CD14-positive monocyte (primary cell): Measurements from ENCODE around the gene TTC28. TPM values are rescaled to one million over a fixed set of nuclear protein-coding genes. Genes with fewer than 3 reads are reported as not detected.

Source experiments
- DNase-seq, 3 donors: peaks; one replicate each; pipeline ENCODE4 v3.0.0-alpha.2; 2011 to 2022
- H2AFZ ChIP-seq: 2 replicates; pipeline ENCODE4 v1.6.0; 2012; ENCODE audit warnings: mild to moderate bottlenecking, low read depth, low read length, inconsistent platforms; ENCODE audit not compliant: insufficient read depth, poor library complexity, severe bottlenecking
- H3K27ac ChIP-seq, 2 donors: 1 replicate in 1 of 2; 2 replicates in 1 of 2; pipeline ENCODE4 v1.5.1; 2012 to 2013; ENCODE audit warnings: low read length in 2 of 2, control low read depth in 1 of 2, inconsistent platforms in 1 of 2, low read depth in 1 of 2, mild to moderate bottlenecking in 1 of 2
- H3K27me3 ChIP-seq, 2 donors: one replicate each; pipeline versions ENCODE4 v1.6.0 to v1.6.1; 2011 to 2013; ENCODE audit warnings: low read length in 2 of 2; ENCODE audit not compliant: control insufficient read depth in 2 of 2, insufficient read depth in 2 of 2
- H3K36me3 ChIP-seq, 2 donors: replicated peaks in 1 of 2; 1 replicate in 1 of 2; 2 replicates in 1 of 2; pipeline versions ENCODE4 v1.5.1 to v1.6.1; 2012 to 2013; ENCODE audit warnings: low read length in 2 of 2, control low read depth in 1 of 2, inconsistent platforms in 1 of 2, mild to moderate bottlenecking in 1 of 2; ENCODE audit not compliant: insufficient read depth in 2 of 2, control insufficient read depth in 1 of 2
- H3K4me1 ChIP-seq, 2 donors: 1 replicate in 1 of 2; 2 replicates in 1 of 2; pipeline versions ENCODE4 v1.5.1 to v1.6.1; 2012 to 2013; ENCODE audit warnings: low read length in 2 of 2, control low read depth in 1 of 2, inconsistent platforms in 1 of 2, mild to moderate bottlenecking in 1 of 2, moderate library complexity in 1 of 2; ENCODE audit not compliant: insufficient read depth in 2 of 2, control insufficient read depth in 1 of 2
- H3K4me2 ChIP-seq: replicated peaks from 2 replicates; pipeline ENCODE3; 2012; ENCODE audit warnings: low read length, moderate library complexity, mild to moderate bottlenecking; ENCODE audit not compliant: poor library complexity, severe bottlenecking; ENCODE audit errors: extremely low read depth
- H3K4me3 ChIP-seq, 3 experiments: fragments of 200-600 bp in 1 of 3; sonication (generic) in 1 of 3; replicated peaks in 1 of 3; 1 replicate in 2 of 3; 2 replicates in 1 of 3; pipeline ENCODE4 v1.5.1; 2011 to 2013; ENCODE audit warnings: low read length in 3 of 3, mild to moderate bottlenecking in 3 of 3, control low read depth in 2 of 3, low read depth in 2 of 3, inconsistent platforms in 1 of 3, moderate library complexity in 1 of 3
- H3K79me2 ChIP-seq: 2 replicates; pipeline ENCODE4 v1.6.0; 2012; ENCODE audit warnings: mild to moderate bottlenecking, control low read depth, inconsistent platforms, low read length, moderate library complexity; ENCODE audit not compliant: insufficient read depth
- H3K9ac ChIP-seq: 2 replicates; pipeline ENCODE4 v1.6.0; 2017; ENCODE audit warnings: low read length, mild to moderate bottlenecking; ENCODE audit not compliant: insufficient read depth, poor library complexity, severe bottlenecking
- H3K9me3 ChIP-seq, 2 donors: replicated peaks in 1 of 2; 1 replicate in 1 of 2; 2 replicates in 1 of 2; pipeline versions ENCODE4 v1.5.1 to v1.6.1; 2012 to 2013; ENCODE audit warnings: low read length in 2 of 2, control low read depth in 1 of 2; ENCODE audit not compliant: control insufficient read depth in 1 of 2, insufficient read depth in 1 of 2
- H4K20me1 ChIP-seq: 2 replicates; pipeline ENCODE4 v1.6.0; 2012; ENCODE audit warnings: mild to moderate bottlenecking, low read length, control low read depth, moderate library complexity; ENCODE audit not compliant: insufficient read depth
- H3K27ac Mint-ChIP-seq, 7 donors: one replicate each; pipeline ENCODE4 v1.8.0; 2020; ENCODE audit warnings: mild to moderate bottlenecking in 7 of 7, mixed read lengths in 7 of 7, moderate library complexity in 6 of 7, inconsistent platforms in 2 of 7
- H3K27me3 Mint-ChIP-seq, 3 donors: one replicate each; pipeline ENCODE4 v1.8.0; 2021 to 2022; ENCODE audit warnings: low read depth in 3 of 3, mild to moderate bottlenecking in 3 of 3, mixed read lengths in 3 of 3, moderate library complexity in 3 of 3, inconsistent platforms in 1 of 3
- H3K36me3 Mint-ChIP-seq, 2 donors: one replicate each; pipeline ENCODE4 v1.8.0; 2020; ENCODE audit warnings: mixed read lengths in 2 of 2, inconsistent platforms in 1 of 2, mild to moderate bottlenecking in 1 of 2
- H3K4me1 Mint-ChIP-seq: one replicate; pipeline ENCODE4 v1.8.0; 2020; ENCODE audit warnings: mild to moderate bottlenecking, mixed read lengths
- H3K4me3 Mint-ChIP-seq, 2 donors: one replicate each; pipeline ENCODE4 v1.8.0; 2020; ENCODE audit warnings: mild to moderate bottlenecking in 2 of 2, mixed read lengths in 2 of 2, moderate library complexity in 1 of 2
- H3K9me3 Mint-ChIP-seq, 7 donors: one replicate each; pipeline ENCODE4 v1.8.0; 2020 to 2022; ENCODE audit warnings: mixed read lengths in 7 of 7, mild to moderate bottlenecking in 6 of 7, moderate library complexity in 6 of 7, inconsistent platforms in 2 of 7
- CTCF ChIP-seq: fragments of 200-600 bp; IDR thresholded peaks from one replicate; pipeline ENCODE4 v1.8.0; 2022; ENCODE audit warnings: antibody characterized with exemption, mild to moderate bottlenecking
- WGBS: methylation state at CpG from one replicate; pipeline ENCODE4 v1.1.5; 2013; ENCODE audit warnings: missing lambda C conversion rate; ENCODE audit not compliant: insufficient coverage; 5-methylcytosine and 5-hydroxymethylcytosine counted together
- intact Hi-C, 2 donors: fragments of 100-400 bp; cut with micrococcal nuclease; formaldehyde crosslinking; loops; one replicate each; pipeline versions ENCODE4 v1.15.0 to v1.15.1; 2023
- polyA plus RNA-seq, 3 donors: library from polyadenylated mRNA; depleted of rRNA in 1 of 3; unstranded in 2 of 3; stranded (reverse) in 1 of 3; fragments of 300-500 nt in 2 of 3; fragments of >200 nt in 1 of 3; fragmentation: Illumina TruSeq in 2 of 3; gene quantifications; 1 replicate in 2 of 3; 2 replicates in 1 of 3; pipeline ENCODE4 v1.2.3, GENCODE V29; 2012 to 2021

The TTC28 gene
- polyA plus RNA-seq, 3 donors = 0.24 to 0.61 TPM; not detected in 1

GRCh38 chr22:27984723-27985122, 694.9 kb downstream of the TTC28 start:
- no peak overlapping the region for H3K4me2 ChIP-seq
- no peak for DNase-seq
- no peak overlapping the region for H3K27ac ChIP-seq
- H3K9ac ChIP-seq = no peak overlapping the region
- peaks cover 2% of the 10 kb centered on the region for H3K4me1 Mint-ChIP-seq
- no peaks in the 10 kb centered on the region for H3K4me1 ChIP-seq
- no peaks in the 10 kb centered on the region for H3K36me3 ChIP-seq
- no peak overlapping the region for H3K4me3 Mint-ChIP-seq
- no peak for TF ChIP-seq CTCF
- no peaks in the 10 kb centered on the region for H3K9me3 ChIP-seq
- peak overlapping the region in 1 of 7 donors; percentile 37 for H3K27ac Mint-ChIP-seq
- H3K27me3 ChIP-seq = no peaks in the 10 kb centered on the region
- peaks cover 0 to 1% (median 0%) of the 10 kb centered on the region in 3 donors for H3K27me3 Mint-ChIP-seq
- WGBS = 98% methylated on average over 8 of the region's 9 CpGs
- no peaks in the 10 kb centered on the region for H3K79me2 ChIP-seq
- no peaks in the 10 kb centered on the region for H4K20me1 ChIP-seq
- no peak overlapping the region for H3K4me3 ChIP-seq
- no peak overlapping the region for H2AFZ ChIP-seq
- intact Hi-C loops = no loop called here
- peaks cover 0 to 3% (median 0%) of the 10 kb centered on the region in 7 donors for H3K9me3 Mint-ChIP-seq
- H3K36me3 Mint-ChIP-seq = peaks cover 0 to 2% of the 10 kb centered on the region in 2 donors

GRCh38 chr22:27984001-27984695, 695.5 kb downstream of the TTC28 start:
- Mint-ChIP-seq H3K4me3 (no peak overlapping the region), H3K27ac (peak overlapping the region in 1 of 7 donors; percentile 70), H3K27me3 (peaks cover 0 to 1% (median 0%) of the 10 kb centered on the region in 3 donors)

More at GRCh38 chr22:27984001-27984695, 695.5 kb downstream of the TTC28 start:
- Histone ChIP-seq H2AFZ (no peak overlapping the region), H4K20me1 (no peaks in the 10 kb centered on the region), H3K4me1 (no peaks in the 10 kb centered on the region), H3K79me2 (no peaks in the 10 kb centered on the region), H3K27ac (no peak overlapping the region), H3K27me3 (no peaks in the 10 kb centered on the region), H3K4me2 (no peak overlapping the region), H3K9ac (no peak overlapping the region), H3K9me3 (no peaks in the 10 kb centered on the region), H3K36me3 (no peaks in the 10 kb centered on the region), H3K4me3 (no peak overlapping the region)
- intact Hi-C loops = no loop called here
- WGBS = 92% methylated on average over 10 of the region's 10 CpGs
- Mint-ChIP-seq H3K36me3 (peaks cover 0 to 2% of the 10 kb centered on the region in 2 donors), H3K9me3 (peaks cover 0 to 3% (median 0%) of the 10 kb centered on the region in 7 donors), H3K4me1 (peaks cover 2% of the 10 kb centered on the region)
- no peak for DNase-seq
- no peak for TF ChIP-seq CTCF
